AG09319 (cell line): ENCODE data around the gene NEK8.

Source experiments
- DNase-seq: peaks from one replicate; pipeline ENCODE4 v3.0.0-alpha.2; 2010; ENCODE audit warnings: low read depth; ENCODE audit errors: extremely low read depth
- TF ChIP-seq, protein P1 (sequence below): IDR thresholded peaks from 2 replicates; pipeline ENCODE4 v1.5.1; 2011; ENCODE audit warnings: low read depth, mild to moderate bottlenecking, inconsistent platforms, low read length, moderate library complexity

Gene NEK8

DNA sequence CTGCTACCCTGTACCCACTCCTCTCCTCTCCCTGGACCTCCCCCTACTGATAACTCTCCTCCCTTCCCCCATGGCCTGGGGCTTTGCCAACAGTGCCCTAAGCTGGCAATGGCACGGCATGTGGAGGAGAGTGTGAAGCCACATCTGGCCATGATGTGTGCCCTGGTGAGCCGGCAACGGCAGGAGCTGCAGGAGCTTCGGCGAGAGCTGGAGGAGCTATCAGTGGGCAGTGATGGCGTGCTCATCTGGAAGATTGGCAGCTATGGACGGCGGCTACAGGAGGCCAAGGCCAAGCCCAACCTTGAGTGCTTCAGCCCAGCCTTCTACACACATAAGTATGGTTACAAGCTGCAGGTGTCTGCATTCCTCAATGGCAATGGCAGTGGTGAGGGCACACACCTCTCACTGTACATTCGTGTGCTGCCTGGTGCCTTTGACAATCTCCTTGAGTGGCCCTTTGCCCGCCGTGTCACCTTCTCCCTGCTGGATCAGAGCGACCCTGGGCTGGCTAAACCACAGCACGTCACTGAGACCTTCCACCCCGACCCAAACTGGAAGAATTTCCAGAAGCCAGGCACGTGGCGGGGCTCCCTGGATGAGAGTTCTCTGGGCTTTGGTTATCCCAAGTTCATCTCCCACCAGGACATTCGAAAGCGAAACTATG lies 20.4 kb downstream of the NEK8 start:
- DNase-seq: no peak
- TF ChIP-seq, protein P1, sequence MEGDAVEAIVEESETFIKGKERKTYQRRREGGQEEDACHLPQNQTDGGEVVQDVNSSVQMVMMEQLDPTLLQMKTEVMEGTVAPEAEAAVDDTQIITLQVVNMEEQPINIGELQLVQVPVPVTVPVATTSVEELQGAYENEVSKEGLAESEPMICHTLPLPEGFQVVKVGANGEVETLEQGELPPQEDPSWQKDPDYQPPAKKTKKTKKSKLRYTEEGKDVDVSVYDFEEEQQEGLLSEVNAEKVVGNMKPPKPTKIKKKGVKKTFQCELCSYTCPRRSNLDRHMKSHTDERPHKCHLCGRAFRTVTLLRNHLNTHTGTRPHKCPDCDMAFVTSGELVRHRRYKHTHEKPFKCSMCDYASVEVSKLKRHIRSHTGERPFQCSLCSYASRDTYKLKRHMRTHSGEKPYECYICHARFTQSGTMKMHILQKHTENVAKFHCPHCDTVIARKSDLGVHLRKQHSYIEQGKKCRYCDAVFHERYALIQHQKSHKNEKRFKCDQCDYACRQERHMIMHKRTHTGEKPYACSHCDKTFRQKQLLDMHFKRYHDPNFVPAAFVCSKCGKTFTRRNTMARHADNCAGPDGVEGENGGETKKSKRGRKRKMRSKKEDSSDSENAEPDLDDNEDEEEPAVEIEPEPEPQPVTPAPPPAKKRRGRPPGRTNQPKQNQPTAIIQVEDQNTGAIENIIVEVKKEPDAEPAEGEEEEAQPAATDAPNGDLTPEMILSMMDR: no peak

DNA sequence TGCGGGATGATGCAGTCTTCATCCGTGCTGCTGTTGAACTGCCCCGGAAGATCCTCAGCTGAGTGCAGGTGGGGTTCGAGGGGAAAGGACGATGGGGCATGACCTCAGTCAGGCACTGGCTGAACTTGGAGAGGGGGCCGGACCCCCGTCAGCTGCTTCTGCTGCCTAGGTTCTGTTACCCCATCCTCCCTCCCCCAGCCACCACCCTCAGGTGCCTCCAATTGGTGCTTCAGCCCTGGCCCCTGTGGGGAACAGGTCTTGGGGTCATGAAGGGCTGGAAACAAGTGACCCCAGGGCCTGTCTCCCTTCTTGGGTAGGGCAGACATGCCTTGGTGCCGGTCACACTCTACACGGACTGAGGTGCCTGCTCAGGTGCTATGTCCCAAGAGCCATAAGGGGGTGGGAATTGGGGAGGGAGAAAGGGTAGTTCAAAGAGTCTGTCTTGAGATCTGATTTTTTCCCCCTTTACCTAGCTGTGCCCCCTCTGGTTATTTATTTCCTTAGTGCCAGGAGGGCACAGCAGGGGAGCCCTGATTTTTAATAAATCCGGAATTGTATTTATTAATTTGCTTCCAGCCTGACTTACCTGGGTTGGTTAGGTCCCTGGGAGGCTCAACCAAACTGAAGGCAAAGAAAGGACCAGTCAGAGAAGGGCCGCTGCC lies 21.1 kb downstream of the NEK8 start:
- no peak for DNase-seq
- TF ChIP-seq, protein P1: no peak

DNA sequence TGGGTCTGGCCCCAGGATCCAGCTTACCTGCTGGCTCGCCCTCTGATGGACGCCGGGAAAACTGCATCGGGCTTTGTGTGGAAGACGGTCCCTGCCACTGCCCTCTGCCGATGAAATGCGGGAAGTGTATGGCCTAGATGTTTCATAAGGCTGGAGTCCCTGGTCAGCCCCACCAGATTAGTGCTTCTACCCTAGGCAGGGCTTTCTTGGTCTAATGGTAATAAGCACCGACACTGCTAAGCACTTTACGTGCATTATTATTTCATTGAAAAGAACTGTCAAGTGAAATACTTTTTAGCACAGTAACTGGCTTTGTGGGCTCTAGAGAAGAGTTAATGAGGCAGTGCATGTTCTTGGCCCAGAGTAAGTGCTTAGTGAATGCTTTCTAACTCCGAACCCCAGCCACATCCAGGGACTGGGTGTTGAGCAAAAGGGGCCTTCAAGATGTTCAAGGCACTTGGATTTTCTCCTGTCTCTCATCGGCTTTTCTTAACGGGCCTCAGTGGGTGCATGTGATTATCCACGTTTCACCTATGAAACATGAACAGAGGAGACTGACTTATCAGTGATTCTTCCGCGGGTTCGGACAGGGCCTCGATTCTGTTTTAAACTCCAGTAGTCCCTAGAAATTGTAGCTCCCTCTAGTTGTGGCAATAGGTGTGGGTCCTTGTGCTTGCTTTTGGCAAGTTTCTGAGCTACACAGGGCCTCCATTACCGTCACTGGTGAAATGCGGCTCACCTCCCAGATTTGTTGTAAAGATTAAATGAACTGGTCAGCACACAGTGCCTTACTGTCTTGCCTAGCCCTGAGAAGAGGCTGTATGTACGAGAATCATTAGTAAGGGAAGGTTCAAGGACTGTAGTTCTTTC lies 21.8 kb downstream of the NEK8 start:
- TF ChIP-seq, protein P1: no peak; the same call in none of the 2 replicates
- peak; percentile 81 for DNase-seq

DNA sequence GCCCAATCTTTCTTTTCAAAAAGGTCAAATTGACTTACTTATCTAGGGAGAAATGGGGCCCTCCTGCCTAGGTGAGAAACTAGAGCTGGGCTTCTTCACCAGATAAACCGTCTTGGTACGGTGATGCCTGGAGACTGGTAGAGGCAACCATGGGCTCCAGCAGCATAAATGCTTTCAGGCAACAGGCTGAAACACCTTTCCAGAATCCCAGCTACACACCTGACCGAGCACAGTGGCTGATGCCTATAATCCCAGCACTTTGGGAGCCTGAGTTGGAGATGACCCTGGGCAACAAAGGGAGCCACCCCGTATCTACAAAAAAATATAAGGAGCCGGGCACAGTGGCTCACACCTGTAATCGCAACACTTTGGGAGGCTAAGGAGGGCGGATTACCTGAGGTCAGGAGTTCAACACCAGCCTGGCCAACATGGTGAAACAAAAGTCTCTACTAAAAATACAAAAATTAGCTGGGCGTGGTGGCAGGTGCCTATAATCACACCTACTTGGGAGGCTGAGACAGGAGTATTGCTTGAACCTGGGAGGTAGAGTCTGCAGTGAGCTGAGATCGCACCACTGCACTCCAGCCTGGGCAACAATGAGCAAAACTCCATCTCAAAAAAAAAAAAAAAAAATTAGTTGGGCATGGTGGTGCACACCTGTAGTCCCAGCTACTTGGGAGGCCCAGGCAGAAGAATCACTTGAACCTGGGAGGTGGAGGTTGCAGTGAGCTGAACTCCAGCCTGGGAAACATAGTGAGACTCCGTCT lies 23.2 kb downstream of the NEK8 start:
- TF ChIP-seq, protein P1: no peak
- DNase-seq: no peak

DNA sequence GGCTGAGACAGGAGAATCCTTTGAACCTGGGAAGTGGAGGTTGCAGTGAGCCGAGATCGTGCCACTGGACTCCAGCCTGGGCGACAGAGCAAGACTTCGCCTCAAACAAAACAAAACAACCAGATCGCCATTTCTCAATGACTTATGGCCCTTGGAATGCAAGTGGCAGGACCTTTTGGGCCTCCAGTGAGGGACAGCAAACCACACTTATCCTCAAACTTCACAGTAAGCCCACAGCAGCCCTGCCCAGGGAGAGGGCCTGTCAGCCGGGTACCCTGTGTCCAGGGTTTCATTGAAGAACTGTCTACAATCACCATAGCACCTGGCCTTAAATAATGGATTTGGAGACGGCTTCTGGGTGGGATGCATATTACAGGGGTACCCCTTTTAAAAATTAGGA lies 26.9 kb downstream of the NEK8 start:
- TF ChIP-seq, protein P1: no peak
- DNase-seq: no peak

DNA sequence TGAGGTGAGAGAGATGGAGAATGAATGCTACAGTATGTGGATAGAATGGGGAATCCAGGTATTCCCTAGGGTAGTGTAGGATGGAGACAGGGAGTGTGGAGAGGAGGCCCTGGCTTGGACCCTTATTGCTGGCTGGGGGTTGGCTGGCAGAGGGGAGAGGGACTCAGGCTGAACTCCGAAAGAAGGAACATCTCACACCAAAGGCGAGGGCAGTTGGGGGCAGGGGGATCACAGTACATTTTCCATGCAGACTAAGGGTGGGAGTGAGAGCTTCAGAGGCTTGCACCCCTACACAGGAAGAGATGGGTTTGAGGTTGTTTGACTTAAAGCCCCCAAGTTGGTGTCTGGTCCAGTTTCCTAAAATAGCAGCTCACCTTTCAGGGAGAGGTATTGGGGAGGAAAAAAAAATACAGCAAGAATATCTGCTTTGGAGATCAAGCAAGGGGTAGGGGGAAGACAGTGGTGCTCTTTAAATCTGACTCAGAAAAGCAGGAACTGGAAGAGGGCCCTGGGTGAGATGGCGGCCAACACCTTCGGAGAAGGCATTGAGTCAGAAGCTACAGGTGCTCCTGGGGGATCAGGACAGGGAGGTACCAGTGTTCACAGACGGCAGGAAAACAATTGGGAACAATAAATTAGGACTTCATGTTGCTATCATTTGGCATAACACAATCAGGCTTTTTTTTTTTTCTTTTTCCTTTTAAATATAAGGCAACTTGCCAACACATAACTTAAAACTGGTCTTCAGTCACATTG lies 27.6 kb downstream of the NEK8 start:
- no peak for DNase-seq
- TF ChIP-seq, protein P1: no peak
